BLaER1 treated with 17β-estradiol and CSF1 and Interleukin-3, amounts not matched to agents 10 nM and 100 nM (cell line): ENCODE results near the gene SPEM1.

Experiments
- H3K27ac ChIP-seq, 11 experiments: shearing (Covaris generic); formaldehyde crosslinking; 2 replicates each; pipeline ENCODE4 v1.8.1; 2022
- H3K27me3 ChIP-seq, 11 experiments: shearing (Covaris generic); formaldehyde crosslinking; 2 replicates each; pipeline ENCODE4 v1.8.1; 2022
- H3K36me3 ChIP-seq, 11 experiments: shearing (Covaris generic); formaldehyde crosslinking; 2 replicates each; pipeline ENCODE4 v1.8.1; 2022
- H3K4me1 ChIP-seq, 10 experiments: shearing (Covaris generic); formaldehyde crosslinking; 2 replicates each; pipeline ENCODE4 v1.8.1; 2022
- H3K4me2 ChIP-seq, 11 experiments: shearing (Covaris generic); formaldehyde crosslinking; 2 replicates each; pipeline ENCODE4 v1.8.1; 2022
- H3K4me3 ChIP-seq, 10 experiments: shearing (Covaris generic); formaldehyde crosslinking; 2 replicates each; pipeline ENCODE4 v1.8.1; 2022
- H3K9ac ChIP-seq, 11 experiments: shearing (Covaris generic); formaldehyde crosslinking; 2 replicates each; pipeline ENCODE4 v1.8.1; 2022
- H3K9me3 ChIP-seq, 11 experiments: shearing (Covaris generic); formaldehyde crosslinking; replicated peaks in 1 of 11; 2 replicates each; pipeline ENCODE4 v1.8.1; 2022
- H4K20me1 ChIP-seq, 11 experiments: shearing (Covaris generic); formaldehyde crosslinking; 2 replicates each; pipeline ENCODE4 v1.8.1; 2022
- Cebpa-rat ChIP-seq, 11 experiments: shearing (Covaris generic); IDR thresholded peaks; 2 replicates each; pipeline ENCODE4 v1.8.1; 2022

Gene SPEM1

GRCh38 chr17:7409716-7410115, 10.4 kb upstream of the SPEM1 start:
- Histone ChIP-seq H3K27ac (no peak overlapping the region), H3K4me2 (no peak overlapping the region), H3K4me3 (no peak overlapping the region)

GRCh38 chr17:7410634-7411426, 9.3 kb upstream of the SPEM1 start:
- peaks cover 4 to 45% (median 29%) of the 10 kb centered on the region in 11 experiments; a peak in 18 of 22 replicates for H3K36me3 ChIP-seq
- H3K9me3 ChIP-seq: no peaks in the 10 kb centered on the region
- no peak overlapping the region for H3K4me2 ChIP-seq
- TF ChIP-seq Cebpa-rat (IDR thresholded peaks at IDR 0.05): no peak
- H3K4me3 ChIP-seq: no peak overlapping the region
- no peak overlapping the region for H3K27ac ChIP-seq
- H3K27me3 ChIP-seq: no peaks in the 10 kb centered on the region
- peaks cover 11 to 33% (median 28%) of the 10 kb centered on the region in 10 experiments; a peak in 19 of 20 replicates for H3K4me1 ChIP-seq
- peaks cover 0 to 6% (median 0%) of the 10 kb centered on the region in 11 experiments; a peak in 3 of 22 replicates for H4K20me1 ChIP-seq
- no peak overlapping the region for H3K9ac ChIP-seq

More at GRCh38 chr17:7409716-7410115, 10.4 kb upstream of the SPEM1 start:
- peaks cover 0 to 6% (median 0%) of the 10 kb centered on the region in 11 experiments; a peak in 2 of 22 replicates for H4K20me1 ChIP-seq
- peaks cover 17 to 42% (median 37%) of the 10 kb centered on the region in 10 experiments for H3K4me1 ChIP-seq
- no peak for TF ChIP-seq Cebpa-rat (IDR thresholded peaks at IDR 0.05)
- H3K36me3 ChIP-seq: peaks cover under 1 to 34% (median 19%) of the 10 kb centered on the region in 11 experiments; a peak in 15 of 22 replicates
- no peaks in the 10 kb centered on the region for H3K27me3 ChIP-seq
- H3K9me3 ChIP-seq: no peaks in the 10 kb centered on the region
- H3K9ac ChIP-seq: no peak overlapping the region

DNA sequence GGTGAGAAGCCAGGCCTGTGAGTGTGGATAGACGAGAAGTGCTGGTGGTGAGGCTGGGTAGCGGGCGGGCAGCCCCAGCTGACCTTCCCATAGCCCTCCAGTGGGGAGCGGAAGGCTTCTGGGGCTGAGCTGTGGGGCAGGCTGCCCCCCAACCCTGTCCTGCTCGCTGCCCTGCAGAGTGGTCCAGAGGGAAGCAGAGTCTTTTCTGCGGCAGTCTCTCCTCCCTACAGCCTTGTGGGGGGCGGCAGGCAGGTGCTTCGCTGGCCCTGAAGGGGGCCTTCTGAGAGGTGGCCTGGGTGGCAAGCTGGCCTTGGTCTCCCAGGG, 8.7 kb upstream of the SPEM1 start:
- TF ChIP-seq Cebpa-rat (IDR thresholded peaks at IDR 0.05): no peak
- Histone ChIP-seq H4K20me1 (peaks cover 0 to 6% (median 0%) of the 10 kb centered on the region in 11 experiments; a peak in 3 of 22 replicates), H3K36me3 (peaks cover 4 to 46% (median 30%) of the 10 kb centered on the region in 11 experiments; a peak in 18 of 22 replicates), H3K27me3 (no peaks in the 10 kb centered on the region), H3K4me1 (peaks cover 10 to 27% (median 23%) of the 10 kb centered on the region in 10 experiments; a peak in 18 of 20 replicates), H3K27ac (no peak overlapping the region), H3K9ac (no peak overlapping the region), H3K4me3 (no peak overlapping the region), H3K4me2 (no peak overlapping the region), H3K9me3 (no peaks in the 10 kb centered on the region)

GRCh38 chr17:7413346-7413985, 6.7 kb upstream of the SPEM1 start:
- H3K4me1 ChIP-seq: peaks cover 10 to 20% (median 16%) of the 10 kb centered on the region in 10 experiments; a peak in 18 of 20 replicates
- H3K27me3 ChIP-seq: no peaks in the 10 kb centered on the region
- H3K9ac ChIP-seq: peak overlapping the region in 7 of 11 experiments; percentile 22 to 64 (median 52); a peak in 13 of 22 replicates
- H3K4me2 ChIP-seq: peak overlapping the region; percentile 27 to 83 (median 70); a peak in 19 of 22 replicates
- H4K20me1 ChIP-seq: peaks cover 0 to 11% (median 0%) of the 10 kb centered on the region in 11 experiments; a peak in 2 of 22 replicates
- TF ChIP-seq Cebpa-rat (IDR thresholded peaks at IDR 0.05): no peak
- H3K36me3 ChIP-seq: peaks cover 4 to 53% (median 39%) of the 10 kb centered on the region in 11 experiments; a peak in 20 of 22 replicates
- H3K4me3 ChIP-seq: no peak overlapping the region
- H3K27ac ChIP-seq: peak overlapping the region in 8 of 11 experiments; percentile 13 to 60 (median 48); a peak in 12 of 22 replicates
- no peaks in the 10 kb centered on the region for H3K9me3 ChIP-seq

DNA sequence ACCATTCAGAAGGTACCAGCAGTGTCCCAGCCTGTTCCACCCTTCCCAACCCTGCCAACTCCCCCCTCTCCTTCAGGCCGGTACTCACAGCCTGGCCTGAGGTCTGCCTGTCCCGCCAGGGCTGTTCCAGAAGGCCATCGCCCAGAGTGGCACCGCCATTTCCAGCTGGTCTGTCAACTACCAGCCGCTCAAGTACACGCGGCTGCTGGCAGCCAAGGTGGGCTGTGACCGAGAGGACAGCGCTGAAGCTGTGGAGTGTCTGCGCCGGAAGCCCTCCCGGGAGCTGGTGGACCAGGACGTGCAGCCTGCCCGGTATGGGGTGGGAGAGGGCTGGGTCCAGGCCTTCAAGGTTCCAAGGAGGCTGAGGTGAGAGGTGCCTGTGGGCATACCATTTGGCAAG, 5.3 kb upstream of the SPEM1 start:
- Histone ChIP-seq H3K27me3 (no peaks in the 10 kb centered on the region), H3K36me3 (peaks cover 4 to 41% (median 25%) of the 10 kb centered on the region in 11 experiments; a peak in 20 of 22 replicates), H3K9me3 (no peaks in the 10 kb centered on the region), H3K9ac (no peak overlapping the region), H4K20me1 (peaks cover 0 to 11% (median 0%) of the 10 kb centered on the region in 11 experiments; a peak in 2 of 22 replicates), H3K27ac (no peak overlapping the region), H3K4me1 (peaks cover 10 to 20% (median 16%) of the 10 kb centered on the region in 10 experiments; a peak in 18 of 20 replicates), H3K4me2 (no peak overlapping the region), H3K4me3 (no peak overlapping the region)
- TF ChIP-seq Cebpa-rat (IDR thresholded peaks at IDR 0.05): no peak

DNA sequence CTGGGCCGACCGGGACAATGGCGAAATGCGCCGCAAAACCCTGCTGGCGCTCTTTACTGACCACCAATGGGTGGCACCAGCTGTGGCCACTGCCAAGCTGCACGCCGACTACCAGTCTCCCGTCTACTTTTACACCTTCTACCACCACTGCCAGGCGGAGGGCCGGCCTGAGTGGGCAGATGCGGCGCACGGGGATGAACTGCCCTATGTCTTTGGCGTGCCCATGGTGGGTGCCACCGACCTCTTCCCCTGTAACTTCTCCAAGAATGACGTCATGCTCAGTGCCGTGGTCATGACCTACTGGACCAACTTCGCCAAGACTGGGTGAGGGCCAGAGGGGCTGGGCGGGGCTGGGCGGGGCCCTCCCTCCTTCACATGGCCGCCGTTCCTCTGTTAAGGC, 4.3 kb upstream of the SPEM1 start:
- no peak overlapping the region for H3K4me2 ChIP-seq
- H3K4me3 ChIP-seq: no peak overlapping the region
- no peaks in the 10 kb centered on the region for H3K27me3 ChIP-seq
- peaks cover 0 to 34% (median 21%) of the 10 kb centered on the region in 11 experiments; a peak in 15 of 22 replicates for H3K36me3 ChIP-seq
- no peak overlapping the region for H3K27ac ChIP-seq
- peaks cover 0 to 11% (median 0%) of the 10 kb centered on the region in 11 experiments; a peak in 2 of 22 replicates for H4K20me1 ChIP-seq
- H3K9me3 ChIP-seq: no peaks in the 10 kb centered on the region
- TF ChIP-seq Cebpa-rat (IDR thresholded peaks at IDR 0.05): no peak
- peaks cover 10 to 20% (median 16%) of the 10 kb centered on the region in 10 experiments; a peak in 18 of 20 replicates for H3K4me1 ChIP-seq
- no peak overlapping the region for H3K9ac ChIP-seq

GRCh38 chr17:7416323-7416722, 3.8 kb upstream of the SPEM1 start:
- H3K4me3 ChIP-seq: no peak overlapping the region
- no peak overlapping the region for H3K4me2 ChIP-seq
- no peaks in the 10 kb centered on the region for H3K27me3 ChIP-seq
- peaks cover 0 to 11% (median 0%) of the 10 kb centered on the region in 11 experiments; a peak in 2 of 22 replicates for H4K20me1 ChIP-seq
- H3K4me1 ChIP-seq: peaks cover 10 to 20% (median 16%) of the 10 kb centered on the region in 10 experiments; a peak in 18 of 20 replicates
- no peak overlapping the region for H3K27ac ChIP-seq
- H3K9ac ChIP-seq: peak overlapping the region in 3 of 11 experiments; percentile 7 to 20 (median 19); a peak in 3 of 22 replicates
- no peak for TF ChIP-seq Cebpa-rat (IDR thresholded peaks at IDR 0.05)
- H3K9me3 ChIP-seq: no peaks in the 10 kb centered on the region
- H3K36me3 ChIP-seq: peaks cover 0 to 32% (median 21%) of the 10 kb centered on the region in 11 experiments; a peak in 15 of 22 replicates

- Histone ChIP-seq H3K4me2 (no peak overlapping the region), H3K9ac (peak overlapping the region in 1 of 11 experiments; percentile 7; a peak in 1 of 22 replicates), H4K20me1 (peaks cover 0 to 11% (median 0%) of the 10 kb centered on the region in 11 experiments; a peak in 2 of 22 replicates), H3K27me3 (no peaks in the 10 kb centered on the region), H3K36me3 (peaks cover 0 to 32% (median 21%) of the 10 kb centered on the region in 11 experiments; a peak in 15 of 22 replicates), H3K27ac (no peak overlapping the region), H3K4me3 (no peak overlapping the region), H3K9me3 (no peaks in the 10 kb centered on the region), H3K4me1 (peaks cover 10 to 20% (median 16%) of the 10 kb centered on the region in 10 experiments; a peak in 18 of 20 replicates)
- no peak for TF ChIP-seq Cebpa-rat (IDR thresholded peaks at IDR 0.05)
These were observed 3.0 kb upstream of the SPEM1 start for GRCh38 chr17:7417056-7417655.
